Endothelial cell of umbilical vein (primary cell): ENCODE measurements around the gene MARK1. TPM values are rescaled to one million over a fixed set of nuclear protein-coding genes. Genes with fewer than 3 reads are reported as not detected.

Source experiments
- BruUV-seq: library from RNA; stranded (reverse); fragments of 400-500 nt; replicated peaks from 2 replicates; lab custom pipeline; 2021; lab: Mats Ljungman, UMichigan
- CTCF ChIA-PET: fragments of 300-600, 350-600 bp; sonication (Branson Sonifier 250); formaldehyde crosslinking; loops from one replicate; lab custom pipeline; 2021; ENCODE audit warnings: antibody characterized with exemption, inconsistent platforms; lab: Charles Lee
- POLR2A ChIA-PET: fragments of 300-600, 350-600 bp; sonication (Branson Sonifier 250); formaldehyde crosslinking; loops from one replicate; lab custom pipeline; 2021; ENCODE audit warnings: antibody characterized with exemption, inconsistent platforms; lab: Charles Lee
- DNase-seq: peaks from one replicate; pipeline ENCODE4 v3.0.0-alpha.2; 2011; ENCODE audit warnings: low read depth, low spot score
- FAIRE-seq: peaks from 2 replicates; lab custom pipeline; 2011; peaks lifted over from hg19 to GRCh38; lab: Jason Lieb, UNC
- H2AFZ ChIP-seq: 2 replicates; pipeline ENCODE4 v1.6.0; 2012; ENCODE audit warnings: low read depth, low read length, control low read depth, inconsistent platforms
- H3K27ac ChIP-seq: 2 replicates; pipeline ENCODE4 v1.5.1; 2011; ENCODE audit warnings: low read depth, mild to moderate bottlenecking, control low read depth, low read length, moderate library complexity; ENCODE audit not compliant: insufficient read depth
- H3K27me3 ChIP-seq, 2 experiments: 2 replicates each; pipeline versions ENCODE4 v1.6.0 to v1.6.1; 2011; ENCODE audit warnings: low read length in 2 of 2, mixed read lengths in 1 of 2; ENCODE audit not compliant: control insufficient read depth in 2 of 2, insufficient read depth in 2 of 2
- H3K36me3 ChIP-seq, 2 experiments: 2 replicates in 1 of 2; 3 replicates in 1 of 2; pipeline ENCODE4 v1.5.1; 2011; ENCODE audit warnings: low read length in 2 of 2, mild to moderate bottlenecking in 1 of 2, moderate library complexity in 1 of 2; ENCODE audit not compliant: control insufficient read depth in 2 of 2, insufficient read depth in 2 of 2; ENCODE audit errors: extremely low read depth in 1 of 2
- H3K4me1 ChIP-seq: 3 replicates; pipeline ENCODE4 v1.5.1; 2011; ENCODE audit warnings: mild to moderate bottlenecking, low read length; ENCODE audit not compliant: control insufficient read depth, insufficient read depth; ENCODE audit errors: extremely low read depth
- H3K4me2 ChIP-seq: 2 replicates; pipeline ENCODE4 v1.6.1; 2011; ENCODE audit warnings: low read length, control low read depth, mixed read lengths; ENCODE audit not compliant: insufficient read depth
- H3K4me3 ChIP-seq, 3 experiments: fragments of 200-600 bp in 1 of 3; sonication (generic), shearing (Covaris generic) in 1 of 3; replicated peaks in 1 of 3; 2 replicates each; pipeline ENCODE4 v1.5.1; 2011 to 2016; ENCODE audit warnings: control low read depth in 3 of 3, low read length in 3 of 3, mild to moderate bottlenecking in 2 of 3, inconsistent platforms in 1 of 3, low read depth in 1 of 3, moderate library complexity in 1 of 3; ENCODE audit not compliant: insufficient read depth in 1 of 3
- H3K79me2 ChIP-seq: 2 replicates; pipeline ENCODE4 v1.6.0; 2012; ENCODE audit warnings: low read length, inconsistent platforms; ENCODE audit not compliant: control insufficient read depth, insufficient read depth
- H3K9ac ChIP-seq: replicated peaks from 2 replicates; pipeline ENCODE3; 2011; ENCODE audit warnings: low read length, control low read depth; ENCODE audit not compliant: insufficient read depth; ENCODE audit errors: extremely low read depth
- H3K9me1 ChIP-seq: replicated peaks from 3 replicates; pipeline ENCODE4 v1.6.0; 2011; ENCODE audit warnings: mild to moderate bottlenecking, low read length; ENCODE audit not compliant: control insufficient read depth, insufficient read depth; ENCODE audit errors: extremely low read depth
- H3K9me3 ChIP-seq: replicated peaks from 2 replicates; pipeline ENCODE4 v1.5.1; 2012; ENCODE audit warnings: low read length, inconsistent platforms; ENCODE audit not compliant: control insufficient read depth, insufficient read depth
- H4K20me1 ChIP-seq: replicated peaks from 2 replicates; pipeline ENCODE3; 2011; ENCODE audit warnings: mild to moderate bottlenecking, low read length; ENCODE audit not compliant: control insufficient read depth, insufficient read depth; ENCODE audit errors: extremely low read depth
- CTCF ChIP-seq, 2 donors: IDR thresholded peaks; 1 replicate in 1 of 2; 2 replicates in 1 of 2; pipeline ENCODE4 v1.5.1; 2011; ENCODE audit warnings: low read length in 2 of 2, mild to moderate bottlenecking in 2 of 2, moderate library complexity in 2 of 2, control low read depth in 1 of 2, inconsistent platforms in 1 of 2, low read depth in 1 of 2; ENCODE audit not compliant: insufficient read depth in 1 of 2; ENCODE audit errors: extremely low read depth in 1 of 2
- EZH2 ChIP-seq: IDR thresholded peaks from 2 replicates; pipeline ENCODE4 v1.6.1; 2012; ENCODE audit warnings: borderline replicate concordance, low read depth, mild to moderate bottlenecking, moderate library complexity, low read length, inconsistent platforms; ENCODE audit not compliant: severe bottlenecking
- FOS ChIP-seq: IDR thresholded peaks from 2 replicates; pipeline ENCODE4 v1.6.1; 2011; ENCODE audit warnings: mild to moderate bottlenecking, low read length, moderate library complexity, borderline replicate concordance; ENCODE audit not compliant: insufficient read depth
- GATA2 ChIP-seq: IDR thresholded peaks from 2 replicates; pipeline ENCODE4 v1.7.0; 2011; ENCODE audit warnings: low read depth, mild to moderate bottlenecking, moderate library complexity, mixed read lengths, low read length; ENCODE audit not compliant: insufficient read length, insufficient read depth
- JUN ChIP-seq: IDR thresholded peaks from 2 replicates; pipeline ENCODE4 v1.6.1; 2011; ENCODE audit warnings: borderline replicate concordance, low read depth; ENCODE audit not compliant: insufficient read length, insufficient read depth
- MAX ChIP-seq: IDR thresholded peaks from 2 replicates; pipeline ENCODE4 v1.6.1; 2011; ENCODE audit not compliant: insufficient read depth, insufficient read length
- MYC ChIP-seq: IDR thresholded peaks from one replicate; pipeline ENCODE4 v1.6.1; 2011; ENCODE audit warnings: mild to moderate bottlenecking, low read depth, low read length
- POLR2A ChIP-seq: IDR thresholded peaks from 2 replicates; pipeline ENCODE4 v1.6.1; 2012; ENCODE audit warnings: low read depth, mild to moderate bottlenecking, control low read depth, low read length
- POLR2AphosphoS5 ChIP-seq: IDR thresholded peaks from 2 replicates; pipeline ENCODE4 v1.6.1; 2012; ENCODE audit warnings: low read depth, mild to moderate bottlenecking, control low read depth, low read length, moderate library complexity; ENCODE audit not compliant: insufficient read depth
- dilution Hi-C: fragments of 300-500 bp; cut with MboI; formaldehyde crosslinking; loops from one replicate; pipeline ENCODE4 v1.15.0; 2019; ENCODE audit warnings: low sequenced_read_pairs; ENCODE audit not compliant: extremely low pct_ligation_motif_present
- intact Hi-C: fragments of 100-400 bp; cut with micrococcal nuclease; formaldehyde crosslinking; loops from one replicate; pipeline ENCODE4 v1.10.0; 2022
- polyA plus RNA-seq, 4 experiments: library from polyadenylated mRNA; depleted of rRNA in 3 of 4; stranded (reverse) in 3 of 4; unstranded in 1 of 4; fragments of >200 nt; gene quantifications; 2 replicates each; pipeline versions ENCODE4 v1.2.1 to v1.2.3, GENCODE V29; 2011 to 2012; ENCODE audit warnings: missing spikeins in 1 of 4
- total RNA-seq: library from RNA; stranded (reverse); gene quantifications from 2 replicates; pipeline ENCODE4 v1.2.3, GENCODE V29; 2021

The MARK1 gene
- total and polyA plus RNA-seq, 2 donors (not counting 3 experiments of a cell fraction or from before 2014, with no cell fraction given) = 1.2 to 5.5 TPM

GRCh38 chr1:220696863-220697231, 168.9 kb downstream of the MARK1 start:
- ChIA-PET POLR2A (no interaction called here), CTCF (interaction anchor here (1.1 kb wide), 1 partner anchor 36 kb away, joined by 6 read pairs; no protein-coding TSS in a partner anchor)
- H3K9ac ChIP-seq = no peak overlapping the region
- no peak overlapping the region for H2AFZ ChIP-seq
- no peak for DNase-seq
- no peaks in the 10 kb centered on the region for H3K9me3 ChIP-seq
- H4K20me1 ChIP-seq = no peaks in the 10 kb centered on the region
- intact Hi-C loops = no loop called here
- H3K36me3 ChIP-seq = peaks cover 0 to 10% of the 10 kb centered on the region in 2 experiments
- no peak for FAIRE-seq
- H3K27me3 ChIP-seq = no peaks in the 10 kb centered on the region
- no peak for TF ChIP-seq CTCF (IDR thresholded peaks at IDR 0.05; ENCODE audit: extremely low read depth in 1 of 2, insufficient read depth in 1 of 2, low read depth in 1 of 2, low read length in 2 of 2)
- no peak for TF ChIP-seq MYC
- TF ChIP-seq FOS = no peak
- TF ChIP-seq MAX = no peak
- TF ChIP-seq POLR2A = no peak
- no peak for TF ChIP-seq POLR2AphosphoS5
- no peak for TF ChIP-seq JUN
- no peak for TF ChIP-seq EZH2
- TF ChIP-seq GATA2 = no peak
- no peak overlapping the region for H3K4me3 ChIP-seq
- dilution Hi-C loops = no loop called here
- BruUV-seq = no TSS peak
- H3K79me2 ChIP-seq = peaks cover 6% of the 10 kb centered on the region
- no peak overlapping the region for H3K4me2 ChIP-seq
- H3K9me1 ChIP-seq = no peaks in the 10 kb centered on the region
- no peak overlapping the region for H3K27ac ChIP-seq
- peaks cover 4% of the 10 kb centered on the region for H3K4me1 ChIP-seq
